CMK (cell line): ENCODE results near the gene PTPN1.
"Not testable (repeated sequence)": the region's sequence is repeated elsewhere in the genome, so short reads cannot be mapped to it uniquely, and the experiment has no call there.

ENCODE experiments used
- DNase-seq: peaks from one replicate; pipeline ENCODE4 v3.0.0-alpha.2; 2010; ENCODE audit warnings: low read depth

Gene PTPN1

GRCh38 chr20:50481741-50482140, 28.4 kb upstream of the PTPN1 start:
- no peak for DNase-seq

- DNase-seq: peak; percentile 67
These were observed 27.7 kb upstream of the PTPN1 start for GRCh38 chr20:50482396-50482981.

- DNase-seq: no peak
These were observed 25.8 kb upstream of the PTPN1 start for GRCh38 chr20:50484271-50484976.

DNA sequence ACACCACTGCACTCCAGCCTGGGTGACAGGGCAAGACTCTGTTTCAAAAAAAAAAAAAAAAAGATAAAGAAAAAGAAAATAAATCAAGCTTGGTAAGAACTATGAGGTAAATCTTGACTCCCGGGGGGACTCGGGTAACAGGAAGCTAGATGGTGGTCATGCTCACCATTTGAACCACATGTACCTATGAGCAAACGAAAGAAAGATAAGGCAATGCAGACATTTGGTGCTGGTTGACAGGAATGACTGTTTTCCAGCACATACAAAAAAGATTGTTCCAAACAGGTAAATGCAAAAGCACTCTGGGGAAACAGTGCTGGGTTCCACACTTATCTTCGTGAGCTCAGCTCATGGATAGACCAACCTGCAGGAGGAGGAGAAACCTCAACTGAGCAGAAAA, 22.8 kb upstream of the PTPN1 start:
- no peak for DNase-seq

DNA sequence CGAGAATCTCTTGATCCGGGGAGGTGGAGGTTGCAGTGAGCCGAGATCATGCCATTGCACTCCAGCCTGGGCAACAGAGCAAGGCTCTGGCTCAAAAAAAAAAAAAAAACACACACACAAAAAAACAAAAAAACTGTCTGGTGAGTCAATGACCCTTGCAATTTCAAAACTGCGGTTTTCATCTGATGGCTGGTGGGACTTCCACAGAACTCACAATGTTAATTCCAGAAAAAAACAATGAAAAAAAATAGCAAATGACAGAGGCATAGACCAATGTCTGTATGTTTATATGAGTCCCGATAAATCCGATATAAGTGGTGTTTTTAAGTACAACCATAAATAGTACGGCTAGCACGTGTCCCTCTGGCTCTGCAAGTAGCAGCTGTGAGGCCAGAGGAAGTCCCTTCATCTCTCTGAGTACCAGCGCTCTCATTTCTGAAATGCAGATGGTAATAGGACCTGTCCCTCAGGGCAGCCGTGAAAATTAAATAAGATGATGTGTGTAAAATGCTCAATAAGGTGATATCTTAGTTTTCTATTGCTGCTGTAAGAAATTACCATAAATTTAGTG, 21.9 kb upstream of the PTPN1 start:
- no peak for DNase-seq

GRCh38 chr20:50491168-50491567, 19.0 kb upstream of the PTPN1 start:
- no peak for DNase-seq

DNA sequence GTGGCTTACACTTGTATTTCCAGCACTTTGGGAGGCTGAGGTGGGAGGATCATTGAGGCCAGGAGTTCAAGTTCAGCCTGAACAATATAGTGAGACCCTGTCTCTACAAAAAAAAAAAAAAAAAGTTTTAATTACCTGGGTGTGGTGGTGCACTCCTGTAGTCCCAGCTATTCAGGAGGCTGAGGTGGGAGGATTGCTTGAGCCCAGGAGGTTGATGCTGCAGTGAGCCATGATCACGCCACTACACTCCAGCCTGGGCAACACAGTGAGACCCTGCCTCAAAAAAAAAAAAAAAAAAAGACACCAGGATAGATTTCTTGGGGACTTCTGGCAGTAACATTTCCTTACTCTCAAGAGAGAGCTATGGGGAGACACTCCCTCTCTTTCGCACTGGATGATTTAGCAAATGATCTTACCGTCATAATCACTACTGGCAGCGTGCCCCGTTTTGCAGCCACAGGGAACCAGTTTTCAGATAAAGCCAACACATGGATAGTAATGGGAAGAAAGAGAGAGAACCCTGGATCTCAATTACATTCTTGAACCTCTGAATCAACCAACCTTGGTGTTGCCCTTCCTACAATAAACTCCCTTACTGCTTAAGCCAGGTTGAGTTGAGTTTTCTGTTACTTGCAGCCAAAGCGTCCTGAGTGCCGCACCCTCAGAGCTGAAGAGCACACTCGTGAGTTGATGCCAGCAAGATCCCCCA, 18.1 kb upstream of the PTPN1 start:
- DNase-seq: no peak

GRCh38 chr20:50493881-50494253, 16.3 kb upstream of the PTPN1 start:
- DNase-seq: no peak

- DNase-seq: no peak
These were observed 15.8 kb upstream of the PTPN1 start for GRCh38 chr20:50494428-50494827.

DNA sequence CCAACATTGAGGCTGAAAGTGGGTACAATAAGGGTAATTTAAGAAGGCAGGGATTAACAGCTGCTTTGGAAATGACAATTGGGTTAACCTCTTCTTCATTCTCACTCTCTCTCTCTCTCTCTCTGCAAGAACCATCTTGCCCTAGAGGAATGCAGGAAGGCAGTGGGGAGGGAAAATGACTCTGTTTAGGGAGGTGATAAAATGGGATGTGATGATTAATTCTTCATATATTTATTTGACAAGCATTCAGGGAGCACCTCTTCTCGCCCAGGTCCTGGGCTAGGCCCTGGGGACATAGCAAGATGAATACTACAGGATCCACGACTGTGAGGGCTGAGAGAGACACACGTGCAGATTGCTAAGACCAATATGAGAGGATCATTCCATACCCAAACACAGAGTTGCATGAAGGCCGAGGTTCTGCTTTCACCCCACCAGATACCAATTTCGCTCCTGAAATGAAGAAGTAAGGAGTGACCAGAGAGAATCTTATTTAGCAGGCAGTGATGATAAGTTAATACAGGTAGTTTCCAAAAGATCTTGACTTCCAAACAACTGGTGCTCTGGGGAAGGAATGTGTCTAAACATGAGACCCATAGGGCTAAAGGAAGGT, 13.3 kb upstream of the PTPN1 start:
- DNase-seq: no peak

DNA sequence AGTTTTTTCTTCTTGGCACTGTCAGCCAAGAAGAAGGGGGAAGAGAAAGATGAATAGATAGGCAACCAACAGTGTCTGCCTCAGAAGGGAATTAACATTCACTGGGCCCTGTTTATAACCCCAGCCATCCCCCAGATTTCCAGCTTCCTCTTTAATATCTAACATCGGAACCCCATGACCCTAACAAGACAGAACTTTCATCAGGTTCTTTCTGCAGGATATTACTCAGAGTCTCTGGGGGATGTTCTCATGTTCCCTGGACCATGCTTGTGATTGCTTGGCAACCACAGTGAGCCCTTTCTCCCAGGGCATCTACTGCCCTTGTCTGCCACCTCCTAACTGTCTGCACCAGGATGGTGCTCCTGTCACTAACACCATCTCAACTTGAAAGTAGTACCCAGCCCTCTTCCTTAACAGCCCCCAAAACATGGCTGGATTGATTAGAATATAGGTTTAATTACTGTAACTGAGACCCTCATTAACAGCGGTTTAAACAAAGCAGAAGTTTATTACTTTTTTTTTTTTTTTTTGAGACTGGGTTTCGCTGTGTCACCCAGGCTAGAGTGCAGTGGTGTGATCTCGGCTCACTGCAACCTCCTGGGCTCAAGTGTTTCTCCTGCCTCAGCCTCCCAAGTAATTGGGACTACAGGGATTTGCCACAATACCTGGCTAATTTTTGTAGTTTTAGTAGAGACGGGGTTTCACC, 12.0 kb upstream of the PTPN1 start:
- no peak for DNase-seq

- no peak for DNase-seq
These were observed 10.2 kb upstream of the PTPN1 start for GRCh38 chr20:50499938-50500337.

- no peak for DNase-seq
These were observed 8.0 kb upstream of the PTPN1 start for GRCh38 chr20:50501972-50502745.

DNA sequence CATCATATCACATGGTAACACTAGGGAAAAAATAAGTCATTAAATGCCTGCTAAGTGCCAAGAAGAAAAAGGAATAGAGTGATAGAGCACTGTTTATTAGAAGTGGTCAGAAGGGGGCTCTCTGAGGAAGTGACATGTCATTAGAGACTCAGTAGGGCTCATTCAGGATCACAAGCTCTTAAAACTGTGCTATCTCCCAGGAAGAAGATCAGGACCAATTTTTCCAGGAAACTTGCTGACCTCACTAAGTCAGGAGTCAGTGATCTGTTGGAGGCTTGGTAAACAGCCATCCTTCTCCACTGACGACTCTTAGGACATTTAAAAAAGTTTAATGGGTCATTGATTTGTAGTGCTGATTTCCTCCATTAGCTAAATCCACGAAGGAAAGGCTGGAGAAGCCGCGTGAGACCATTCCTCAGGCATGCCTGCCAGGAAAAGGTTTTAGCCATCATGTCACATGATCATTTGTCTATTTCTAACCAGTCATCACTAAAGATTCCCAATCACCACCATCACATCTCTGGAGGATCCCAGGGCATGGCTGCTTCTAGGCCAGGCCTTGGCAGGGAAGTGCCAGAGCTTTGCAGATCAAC, 5.9 kb upstream of the PTPN1 start:
- DNase-seq: no peak

GRCh38 chr20:50506270-50506579, 4.0 kb upstream of the PTPN1 start:
- DNase-seq: no peak

DNA sequence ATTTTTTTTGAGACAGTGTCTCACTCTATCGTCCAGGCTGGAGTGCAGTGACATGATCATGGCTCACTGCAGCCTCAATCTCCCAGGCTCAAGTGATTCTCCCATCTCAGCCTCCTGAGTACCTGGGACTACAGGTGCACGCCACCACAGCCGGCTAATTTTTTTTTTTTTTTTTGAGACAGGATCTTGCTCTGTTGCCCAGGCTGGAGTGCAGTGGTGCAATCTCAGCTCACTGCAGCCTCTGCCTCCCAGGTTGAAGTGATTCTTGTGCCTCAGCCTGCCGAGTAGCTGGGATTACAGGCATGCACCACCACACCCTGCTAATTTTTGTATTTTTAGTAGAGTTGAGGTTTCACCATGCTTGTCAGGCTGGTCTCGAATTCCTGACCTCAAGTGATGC, 2.4 kb upstream of the PTPN1 start:
- DNase-seq: not testable (repeated sequence)

GRCh38 chr20:50508171-50508755, 1.9 kb upstream of the PTPN1 start:
- DNase-seq: no peak

GRCh38 chr20:50510706-50511542, 741 bp downstream of the PTPN1 start:
- no peak for DNase-seq

DNA sequence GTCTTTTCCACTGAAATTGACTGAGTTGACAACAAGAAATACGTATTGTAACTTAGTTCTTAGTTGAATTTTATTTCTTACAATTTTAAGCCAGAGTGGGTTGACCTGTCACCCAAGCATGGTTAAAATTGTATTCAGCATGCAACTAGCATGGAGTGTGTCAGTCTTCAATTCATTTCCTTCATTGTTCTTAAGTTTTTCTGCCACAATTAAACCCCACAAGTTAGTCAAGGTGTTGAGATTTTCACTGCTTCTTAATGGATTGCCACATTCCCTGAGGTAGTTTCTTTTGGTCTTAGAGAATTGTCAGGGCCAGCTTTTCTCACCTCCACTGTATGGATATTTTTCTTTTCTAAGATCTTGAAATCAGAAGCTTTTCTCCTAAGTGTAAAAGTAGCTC, 2.1 kb downstream of the PTPN1 start:
- no peak for DNase-seq
